Endothelial cell of umbilical vein (primary cell): ENCODE measurements around the gene ZNF689.

Source experiments
- POLR2A ChIP-seq: IDR thresholded peaks from 2 replicates; pipeline ENCODE4 v1.6.1; 2012; ENCODE audit warnings: low read depth, mild to moderate bottlenecking, control low read depth, low read length
- POLR2AphosphoS5 ChIP-seq: IDR thresholded peaks from 2 replicates; pipeline ENCODE4 v1.6.1; 2012; ENCODE audit warnings: low read depth, mild to moderate bottlenecking, control low read depth, low read length, moderate library complexity; ENCODE audit not compliant: insufficient read depth
- TF ChIP-seq, protein P1 (sequence below), 2 donors: IDR thresholded peaks; 1 replicate in 1 of 2; 2 replicates in 1 of 2; pipeline ENCODE4 v1.5.1; 2011; ENCODE audit warnings: low read length in 2 of 2, mild to moderate bottlenecking in 2 of 2, moderate library complexity in 2 of 2, control low read depth in 1 of 2, inconsistent platforms in 1 of 2, low read depth in 1 of 2; ENCODE audit not compliant: insufficient read depth in 1 of 2; ENCODE audit errors: extremely low read depth in 1 of 2
- TF ChIP-seq, protein P2 (sequence below): IDR thresholded peaks from 2 replicates; pipeline ENCODE4 v1.6.1; 2011; ENCODE audit not compliant: insufficient read depth, insufficient read length

DNA sequence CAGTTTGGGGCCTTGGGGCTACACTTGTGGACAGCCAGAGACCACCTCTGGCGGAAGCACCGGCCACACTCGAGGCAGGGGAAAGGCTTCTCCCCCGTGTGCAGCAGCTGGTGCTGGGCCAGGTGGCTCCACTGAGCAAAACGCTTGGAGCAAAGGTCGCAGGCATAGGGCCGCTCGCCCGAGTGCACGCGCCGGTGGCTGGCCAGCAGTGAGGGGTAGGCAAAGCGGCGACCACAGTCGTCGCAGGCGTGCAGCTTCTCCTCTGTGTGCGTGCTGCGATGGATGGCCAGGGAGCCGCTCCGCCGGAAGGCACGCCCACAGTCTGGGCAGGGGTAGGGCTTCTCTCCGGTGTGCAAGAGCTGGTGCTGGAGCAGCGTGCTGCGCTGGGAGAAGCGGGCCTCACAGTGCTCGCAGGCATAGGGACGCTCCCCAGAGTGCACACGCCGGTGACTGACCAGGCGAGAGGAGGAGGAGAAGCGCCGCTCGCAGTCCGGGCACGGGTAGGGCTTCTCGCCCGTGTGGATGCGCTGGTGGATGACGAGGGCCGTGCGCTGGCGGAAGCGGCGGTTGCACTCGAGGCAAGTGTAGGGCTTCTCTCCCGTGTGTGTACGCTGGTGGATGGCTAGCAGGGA, 5.8 kb downstream of the ZNF689 start:
- TF ChIP-seq, protein P1, sequence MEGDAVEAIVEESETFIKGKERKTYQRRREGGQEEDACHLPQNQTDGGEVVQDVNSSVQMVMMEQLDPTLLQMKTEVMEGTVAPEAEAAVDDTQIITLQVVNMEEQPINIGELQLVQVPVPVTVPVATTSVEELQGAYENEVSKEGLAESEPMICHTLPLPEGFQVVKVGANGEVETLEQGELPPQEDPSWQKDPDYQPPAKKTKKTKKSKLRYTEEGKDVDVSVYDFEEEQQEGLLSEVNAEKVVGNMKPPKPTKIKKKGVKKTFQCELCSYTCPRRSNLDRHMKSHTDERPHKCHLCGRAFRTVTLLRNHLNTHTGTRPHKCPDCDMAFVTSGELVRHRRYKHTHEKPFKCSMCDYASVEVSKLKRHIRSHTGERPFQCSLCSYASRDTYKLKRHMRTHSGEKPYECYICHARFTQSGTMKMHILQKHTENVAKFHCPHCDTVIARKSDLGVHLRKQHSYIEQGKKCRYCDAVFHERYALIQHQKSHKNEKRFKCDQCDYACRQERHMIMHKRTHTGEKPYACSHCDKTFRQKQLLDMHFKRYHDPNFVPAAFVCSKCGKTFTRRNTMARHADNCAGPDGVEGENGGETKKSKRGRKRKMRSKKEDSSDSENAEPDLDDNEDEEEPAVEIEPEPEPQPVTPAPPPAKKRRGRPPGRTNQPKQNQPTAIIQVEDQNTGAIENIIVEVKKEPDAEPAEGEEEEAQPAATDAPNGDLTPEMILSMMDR (IDR thresholded peaks at IDR 0.05; ENCODE audit: extremely low read depth in 1 of 2, insufficient read depth in 1 of 2, low read depth in 1 of 2, low read length in 2 of 2): no peak
- TF ChIP-seq POLR2AphosphoS5: no peak
- TF ChIP-seq, protein P2, sequence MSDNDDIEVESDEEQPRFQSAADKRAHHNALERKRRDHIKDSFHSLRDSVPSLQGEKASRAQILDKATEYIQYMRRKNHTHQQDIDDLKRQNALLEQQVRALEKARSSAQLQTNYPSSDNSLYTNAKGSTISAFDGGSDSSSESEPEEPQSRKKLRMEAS: no peak
- no peak for TF ChIP-seq POLR2A
